ENCODE measurements around the gene PGM1.

DNA sequence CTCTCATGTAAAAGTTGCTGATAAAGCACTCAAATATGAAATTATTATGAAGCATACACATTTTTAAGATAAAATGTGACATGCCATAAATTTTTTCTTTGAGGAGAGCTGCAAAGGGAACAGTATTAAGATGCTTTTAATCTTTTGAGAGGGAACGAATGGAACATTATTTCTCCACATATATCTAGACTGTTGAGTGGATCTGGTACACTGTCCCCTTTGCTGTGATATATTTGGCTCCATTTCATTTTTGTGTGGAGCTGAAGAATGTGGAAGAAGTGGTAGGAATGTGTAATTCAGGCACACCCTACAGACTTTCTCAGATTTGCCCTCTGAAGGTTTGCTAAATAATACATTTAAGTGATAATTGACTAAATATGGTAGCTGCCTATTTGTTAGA is 31.7 kb downstream of the PGM1 start:
- TF ChIP-seq, protein P1, sequence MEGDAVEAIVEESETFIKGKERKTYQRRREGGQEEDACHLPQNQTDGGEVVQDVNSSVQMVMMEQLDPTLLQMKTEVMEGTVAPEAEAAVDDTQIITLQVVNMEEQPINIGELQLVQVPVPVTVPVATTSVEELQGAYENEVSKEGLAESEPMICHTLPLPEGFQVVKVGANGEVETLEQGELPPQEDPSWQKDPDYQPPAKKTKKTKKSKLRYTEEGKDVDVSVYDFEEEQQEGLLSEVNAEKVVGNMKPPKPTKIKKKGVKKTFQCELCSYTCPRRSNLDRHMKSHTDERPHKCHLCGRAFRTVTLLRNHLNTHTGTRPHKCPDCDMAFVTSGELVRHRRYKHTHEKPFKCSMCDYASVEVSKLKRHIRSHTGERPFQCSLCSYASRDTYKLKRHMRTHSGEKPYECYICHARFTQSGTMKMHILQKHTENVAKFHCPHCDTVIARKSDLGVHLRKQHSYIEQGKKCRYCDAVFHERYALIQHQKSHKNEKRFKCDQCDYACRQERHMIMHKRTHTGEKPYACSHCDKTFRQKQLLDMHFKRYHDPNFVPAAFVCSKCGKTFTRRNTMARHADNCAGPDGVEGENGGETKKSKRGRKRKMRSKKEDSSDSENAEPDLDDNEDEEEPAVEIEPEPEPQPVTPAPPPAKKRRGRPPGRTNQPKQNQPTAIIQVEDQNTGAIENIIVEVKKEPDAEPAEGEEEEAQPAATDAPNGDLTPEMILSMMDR (IDR thresholded peaks at IDR 0.05) = no peak
- no peak for TF ChIP-seq POLR2A (IDR thresholded peaks at IDR 0.05)

Measured in breast epithelium (tissue), 3 donors.